Adrenal gland (tissue), 12 donors: Measurements from ENCODE around the gene BRF1. TPM values are rescaled to one million over a fixed set of nuclear protein-coding genes. Genes with fewer than 3 reads are reported as not detected.

ENCODE experiments used
- DNase-seq, 7 donors: peaks; one replicate each; pipeline ENCODE4 v3.0.0-alpha.2; 2019 to 2020
- H3K27ac ChIP-seq, 5 donors: fragments of 200-600 bp; sonication (generic) in 4 of 5; 1 replicate in 3 of 5; 2 replicates in 2 of 5; pipeline versions ENCODE4 v1.5.1 to v1.8.0; 2016 to 2020; ENCODE audit warnings: mild to moderate bottlenecking in 1 of 5
- H3K27me3 ChIP-seq: fragments of 200-600 bp; 2 replicates; pipeline ENCODE4 v1.8.0; 2021
- H3K36me3 ChIP-seq, 2 donors: fragments of 200-600 bp; replicated peaks in 1 of 2; 1 replicate in 1 of 2; 2 replicates in 1 of 2; pipeline versions ENCODE4 v1.5.1 to v1.8.0; 2018 to 2022
- H3K4me1 ChIP-seq, 2 donors: fragments of 200-600 bp; replicated peaks in 1 of 2; 1 replicate in 1 of 2; 2 replicates in 1 of 2; pipeline versions ENCODE4 v1.5.1 to v1.8.0; 2018 to 2021
- H3K4me3 ChIP-seq, 4 donors: fragments of 200-600 bp; sonication (generic) in 3 of 4; one replicate each; pipeline ENCODE4 v1.5.1; 2016 to 2018
- H3K9me3 ChIP-seq, 3 donors: fragments of 200-600 bp; sonication (generic) in 1 of 3; replicated peaks in 1 of 3; 1 replicate in 2 of 3; 2 replicates in 1 of 3; pipeline versions ENCODE4 v1.5.1 to v1.8.0; 2016 to 2021
- CTCF ChIP-seq, 6 experiments: fragments of 450-650 bp in 4 of 6; fragments of 200-600 bp in 2 of 6; sonication (generic) in 1 of 6; IDR thresholded peaks; 1 replicate in 5 of 6; 2 replicates in 1 of 6; pipeline versions ENCODE4 v1.5.1 to v1.8.0; 2016 to 2021; ENCODE audit warnings: antibody characterized with exemption in 6 of 6, mild to moderate bottlenecking in 2 of 6, moderate library complexity in 1 of 6
- POLR2A ChIP-seq, 2 donors: fragments of 450-650 bp; IDR thresholded peaks; one replicate each; pipeline ENCODE4 v1.6.1; 2017; ENCODE audit warnings: antibody characterized with exemption in 2 of 2, mild to moderate bottlenecking in 2 of 2, moderate library complexity in 1 of 2
- WGBS, 4 donors: extraction: QIAGEN DNeasy Blood & Tissue Kit in 2 of 4; methylation state at CpG; one replicate each; pipeline versions ENCODE4 v1.1.5 to v1.1.7; 2013 to 2017; 5-methylcytosine and 5-hydroxymethylcytosine counted together
- intact Hi-C, 2 donors: fragments of 100-400 bp; cut with DNase I; formaldehyde crosslinking; loops; one replicate each; pipeline versions ENCODE4 v1.14.1 to v1.15.0; 2022 to 2023
- polyA plus RNA-seq, 3 donors: library from polyadenylated mRNA; stranded (reverse); fragments of 200-250 nt in 2 of 3; fragments of 350-450 nt in 1 of 3; fragmentation: Illumina TruSeq in 1 of 3; extraction: RNeasy Lipid Tissue Mini Kit (QIAGEN cat#74804) in 1 of 3; gene quantifications; one replicate each; pipeline ENCODE4 v1.2.3, GENCODE V29; 2013 to 2014
- total RNA-seq, 9 donors: library from RNA; depleted of rRNA in 4 of 9; stranded (reverse); fragments of >200 nt in 4 of 9; fragments of 120-200 nt in 1 of 9; fragmentation: NEBNext Ultra II Directional in 1 of 9; extraction: Animal tissue kit (Norgen Biotek cat#: 25700) in 1 of 9; gene quantifications; one replicate each; pipeline versions ENCODE4 v1.1.0 to v1.2.4, GENCODE V29; 2013 to 2023
- donor health status: healthy with polysubstance abuse.
- donor health status: Bipolar disorder and iron deficiency.
- donor health status: DM: yes; HTN: yes; CAD: no.
- donor health status: DM: no; HTN: no; CAD: no.
- donor health status: DM: no; HTN: no; CAD: no.
- donor health status: DM: yes; HTN: yes; CAD: no.

Gene BRF1
- total and polyA plus RNA-seq, 12 donors = 14.0 to 96.9 (median 37.5) TPM

- no peak for TF ChIP-seq POLR2A (IDR thresholded peaks at IDR 0.05)
- no peak for TF ChIP-seq CTCF (IDR thresholded peaks at IDR 0.05)
- Histone ChIP-seq H3K4me1 (peaks cover 6 to 24% of the 10 kb centered on the region in 2 donors), H3K27me3 (no peaks in the 10 kb centered on the region), H3K36me3 (peaks cover 0 to 33% of the 10 kb centered on the region in 2 donors), H3K9me3 (no peaks in the 10 kb centered on the region), H3K4me3 (no peak overlapping the region), H3K27ac (no peak overlapping the region)
- no peak for DNase-seq
- intact Hi-C loops = no loop called here
- 97 to 99% (median 98%) methylated on average over 9 to 16 of the region's 16 CpGs for WGBS, 4 donors
Observed at GRCh38 chr14:105250008-105250366, 50.8 kb downstream of the BRF1 start.

GRCh38 chr14:105249182-105250007 is 51.4 kb downstream of the BRF1 start:
- Histone ChIP-seq H3K27me3 (no peaks in the 10 kb centered on the region), H3K9me3 (no peaks in the 10 kb centered on the region), H3K4me1 (peaks cover 6 to 24% of the 10 kb centered on the region in 2 donors), H3K27ac (peak overlapping the region in 4 of 5 donors; percentile 40 to 100 (median 74)), H3K4me3 (peak overlapping the region in 1 of 4 donors; percentile 91), H3K36me3 (peaks cover 0 to 33% of the 10 kb centered on the region in 2 donors)
- TF ChIP-seq CTCF (IDR thresholded peaks at IDR 0.05) (peak in 1 of 6 experiments; percentile 4), POLR2A (IDR thresholded peaks at IDR 0.05) (no peak)
- WGBS, 4 donors = 51 to 89% (median 60%) methylated on average over 30 to 62 of the region's 62 CpGs
- intact Hi-C loops = no loop called here
- DNase-seq = peak in 6 of 7 donors; percentile 20 to 63 (median 30)

GRCh38 chr14:105248368-105249181 is 52.2 kb downstream of the BRF1 start, which contains the start of gene BTBD6:
Gene BTBD6 (plus strand): TSS chr14:105248533. CDS start chr14:105248712, 179 bp downstream.
- no peaks in the 10 kb centered on the region for H3K9me3 ChIP-seq
- intact Hi-C loops = no loop called here
- H3K36me3 ChIP-seq = peaks cover 0 to 33% of the 10 kb centered on the region in 2 donors
- peaks cover 6 to 24% of the 10 kb centered on the region in 2 donors for H3K4me1 ChIP-seq
- peak within 1 kb of the TSS in 2 of 4 donors; percentile 26 to 91 for H3K4me3 ChIP-seq
- H3K27ac ChIP-seq = peak within 1 kb of the TSS in 4 of 5 donors; percentile 65 to 100 (median 86)
- peak; percentile 82 to 94 (median 88) for DNase-seq
- TF ChIP-seq POLR2A (IDR thresholded peaks at IDR 0.05) (peak in 1 of 2 donors; percentile 40), CTCF (IDR thresholded peaks at IDR 0.05) (peak in 2 of 6 experiments; percentile 10 to 23)
- 0 to 1% (median 1%) methylated on average over 5 to 124 of the region's 130 CpGs for WGBS, 4 donors
- H3K27me3 ChIP-seq = no peaks in the 10 kb centered on the region
